ENCODE results near the gene C8G.

The C8G gene

DNA sequence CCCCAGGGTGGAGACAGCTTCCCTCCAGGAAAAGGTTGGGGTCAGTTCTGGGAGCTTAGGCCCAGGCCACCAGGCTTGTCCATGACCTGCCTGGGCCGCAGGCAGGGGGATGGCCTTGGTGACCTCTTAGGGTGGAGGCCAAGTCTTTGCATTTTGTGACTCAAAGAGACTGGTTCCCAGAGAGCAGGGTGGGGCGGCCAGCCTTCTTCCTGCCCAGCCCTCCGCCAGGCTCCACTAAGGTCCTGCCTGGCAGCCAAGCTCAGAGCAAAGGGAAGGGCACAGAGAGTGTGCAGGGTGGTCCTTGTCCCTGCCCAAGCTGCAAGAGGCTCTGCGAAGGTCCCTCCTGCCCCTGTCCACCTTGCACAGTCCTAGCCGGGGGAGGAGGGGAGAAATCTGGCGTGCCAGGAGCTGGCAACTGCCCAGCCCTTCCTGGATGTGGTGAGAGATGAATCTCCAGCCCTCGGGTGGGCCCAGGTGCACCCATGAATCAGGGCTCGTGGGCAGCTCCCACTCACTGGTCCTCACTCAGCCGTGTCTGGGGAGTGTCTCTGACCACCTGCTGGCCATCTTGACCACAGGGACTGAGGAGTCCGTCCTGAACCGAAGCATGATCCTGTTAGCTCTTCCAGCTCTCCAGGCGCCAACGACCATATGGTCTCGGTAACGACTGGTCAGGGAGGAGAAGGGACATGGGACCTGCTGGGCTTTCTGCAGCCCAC lies 29.9 kb downstream of the C8G start:
- no peak for TF ChIP-seq POLR2AphosphoS5 (IDR thresholded peaks at IDR 0.05; ENCODE audit: low read depth, low read length)
- TF ChIP-seq POLR2A (IDR thresholded peaks at IDR 0.05; ENCODE audit: low read depth, low read length): no peak
- TF ChIP-seq TAF1 (IDR thresholded peaks at IDR 0.05; ENCODE audit: borderline replicate concordance, low read depth, low read length): no peak
- no peak for DNase-seq (ENCODE audit: insufficient read length)
- no peak for FAIRE-seq

DNA sequence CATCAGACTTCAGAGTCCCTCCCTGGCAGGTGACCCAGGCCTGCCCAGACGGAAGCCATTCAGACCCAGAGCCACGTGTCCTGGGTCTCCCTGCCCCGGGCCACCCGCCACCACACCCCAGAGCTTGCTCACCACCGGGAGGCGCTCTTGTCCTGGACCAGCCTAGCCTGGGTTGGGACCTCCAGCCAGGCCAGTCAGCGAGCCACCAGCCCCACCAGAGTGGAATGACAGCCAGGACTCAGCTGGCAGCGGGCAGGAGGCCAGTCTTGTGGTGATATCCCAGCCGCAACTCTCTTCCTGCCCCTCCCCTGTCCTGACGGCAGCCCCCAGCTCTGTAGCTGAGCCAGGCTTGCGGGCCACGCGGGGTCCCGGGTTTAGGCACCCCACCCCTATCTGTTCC lies 30.6 kb downstream of the C8G start:
- FAIRE-seq (no peak), DNase-seq (ENCODE audit: insufficient read length) (no peak)
- TF ChIP-seq POLR2AphosphoS5 (IDR thresholded peaks at IDR 0.05; ENCODE audit: low read depth, low read length): no peak
- TF ChIP-seq TAF1 (IDR thresholded peaks at IDR 0.05; ENCODE audit: borderline replicate concordance, low read depth, low read length): no peak
- no peak for TF ChIP-seq POLR2A (IDR thresholded peaks at IDR 0.05; ENCODE audit: low read depth, low read length)

DNA sequence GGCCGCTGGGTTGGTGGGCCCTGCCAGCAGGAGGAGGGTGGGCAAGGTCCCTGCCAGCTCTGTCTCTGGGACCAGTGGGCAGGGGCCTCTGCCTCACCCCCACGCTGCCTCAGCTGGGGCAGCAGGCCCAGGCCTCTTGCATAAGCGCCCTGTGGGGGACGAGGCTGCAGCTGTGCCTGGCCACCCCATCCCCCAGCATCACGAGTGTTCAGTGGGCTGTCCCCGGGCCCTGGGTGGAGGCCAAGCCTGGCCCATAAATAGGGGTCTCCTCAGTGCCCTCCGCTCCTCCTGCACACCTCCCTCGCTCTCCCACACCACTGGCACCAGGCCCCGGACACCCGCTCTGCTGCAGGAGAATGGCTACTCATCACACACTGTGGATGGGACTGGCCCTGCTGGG lies 32.2 kb downstream of the C8G start, which contains the start of gene PTGDS:
TSS of gene PTGDS (plus strand) at position 282 of the 400 bp plus-strand sequence. CDS start at position 357, 75 bp downstream.
- DNase-seq (ENCODE audit: insufficient read length): no peak
- no peak for FAIRE-seq
- TF ChIP-seq POLR2A (IDR thresholded peaks at IDR 0.05; ENCODE audit: low read depth, low read length) (no peak), POLR2AphosphoS5 (IDR thresholded peaks at IDR 0.05; ENCODE audit: low read depth, low read length) (no peak), TAF1 (IDR thresholded peaks at IDR 0.05; ENCODE audit: borderline replicate concordance, low read depth, low read length) (no peak)

DNA sequence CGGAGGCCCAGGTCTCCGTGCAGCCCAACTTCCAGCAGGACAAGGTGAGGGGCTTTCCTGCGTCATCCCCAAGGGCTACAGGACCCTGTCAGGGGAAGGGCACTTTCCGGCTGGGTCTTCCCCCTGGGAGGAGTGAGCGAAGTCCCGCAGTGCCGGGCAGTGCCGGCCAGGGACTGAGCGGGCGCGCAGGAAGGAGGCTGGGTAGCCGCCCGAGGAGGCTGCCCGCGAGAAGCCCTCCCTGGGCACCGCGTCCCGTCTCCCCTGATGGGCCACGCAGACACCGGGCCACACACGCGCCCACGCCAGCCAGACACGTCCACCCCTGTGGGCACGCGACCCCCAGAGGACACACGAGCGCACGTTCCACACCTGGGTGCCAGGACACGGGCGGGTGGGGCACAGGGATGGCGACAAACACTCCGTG lies 32.6 kb downstream of the C8G start:
- TF ChIP-seq TAF1 (IDR thresholded peaks at IDR 0.05; ENCODE audit: borderline replicate concordance, low read depth, low read length) (no peak), POLR2AphosphoS5 (IDR thresholded peaks at IDR 0.05; ENCODE audit: low read depth, low read length) (no peak), POLR2A (IDR thresholded peaks at IDR 0.05; ENCODE audit: low read depth, low read length) (no peak)
- FAIRE-seq: no peak
- DNase-seq (ENCODE audit: insufficient read length): no peak

DNA sequence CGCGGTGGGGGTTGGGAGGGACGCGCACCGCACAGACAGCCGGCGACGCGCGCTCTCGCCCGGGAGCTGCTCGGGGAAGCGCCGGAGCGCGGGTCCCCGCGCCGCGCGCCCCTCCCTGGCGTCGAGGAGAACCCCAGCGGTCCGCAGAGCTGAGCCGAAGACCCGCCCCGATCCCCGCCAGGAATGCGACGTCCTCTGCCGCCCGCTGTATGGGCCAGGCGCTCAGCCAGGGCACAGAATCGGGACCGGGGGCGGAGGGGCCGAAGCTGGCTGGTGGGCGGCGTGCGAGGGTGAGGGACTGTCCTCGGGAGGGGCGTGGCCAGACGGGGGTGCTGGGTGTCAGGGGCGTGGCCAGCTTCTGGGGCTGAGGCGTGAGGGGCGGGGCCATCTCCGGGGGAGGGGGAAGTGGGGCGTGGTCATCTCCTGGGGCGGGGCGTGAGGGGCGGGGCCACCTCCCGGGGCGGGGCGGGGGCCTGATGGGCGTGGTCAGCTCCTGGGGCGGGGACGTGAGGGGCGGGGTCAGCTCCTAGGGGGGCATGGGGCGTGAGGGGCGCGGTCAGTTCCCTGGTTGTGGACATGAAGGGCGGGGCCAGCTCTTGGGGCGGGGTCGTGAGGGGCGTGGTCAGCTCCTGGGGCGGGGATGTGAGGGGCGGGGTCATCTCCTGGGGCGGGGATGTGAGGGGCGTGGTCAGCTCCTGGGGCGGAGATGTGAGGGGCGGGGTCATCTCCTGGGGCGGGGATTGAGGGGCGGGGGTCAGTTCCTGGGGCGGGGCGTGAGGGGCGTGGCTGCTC lies 33.2 kb downstream of the C8G start:
- TF ChIP-seq POLR2A (IDR thresholded peaks at IDR 0.05; ENCODE audit: low read depth, low read length) (no peak), TAF1 (IDR thresholded peaks at IDR 0.05; ENCODE audit: borderline replicate concordance, low read depth, low read length) (no peak), POLR2AphosphoS5 (IDR thresholded peaks at IDR 0.05; ENCODE audit: low read depth, low read length) (no peak)
- FAIRE-seq: no peak
- DNase-seq (ENCODE audit: insufficient read length): peak; percentile 82

DNA sequence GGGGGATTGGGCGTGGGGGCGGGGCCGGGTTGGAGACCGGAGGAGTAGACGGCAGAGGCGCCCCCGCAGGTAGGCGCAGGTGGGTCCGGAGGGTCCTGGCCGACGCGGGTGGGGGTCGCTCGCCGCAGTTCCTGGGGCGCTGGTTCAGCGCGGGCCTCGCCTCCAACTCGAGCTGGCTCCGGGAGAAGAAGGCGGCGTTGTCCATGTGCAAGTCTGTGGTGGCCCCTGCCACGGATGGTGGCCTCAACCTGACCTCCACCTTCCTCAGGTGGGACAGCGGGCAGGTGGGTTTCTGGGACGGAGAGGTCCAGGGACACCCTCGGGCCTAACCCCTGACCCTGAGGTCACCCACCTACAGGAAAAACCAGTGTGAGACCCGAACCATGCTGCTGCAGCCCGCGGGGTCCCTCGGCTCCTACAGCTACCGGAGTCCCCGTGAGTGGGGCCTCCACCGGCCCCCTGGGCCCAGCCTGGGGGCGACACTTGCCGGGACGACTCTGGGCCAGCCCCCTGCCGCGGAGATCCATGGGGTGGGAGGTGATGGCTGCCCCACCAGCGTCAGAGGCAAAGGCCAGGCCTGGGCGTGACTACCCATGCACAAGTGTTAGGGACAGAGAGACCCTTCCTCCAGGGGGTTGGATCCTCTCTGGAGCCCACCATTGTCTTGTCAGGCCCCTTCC lies 34.0 kb downstream of the C8G start:
- no peak for TF ChIP-seq POLR2AphosphoS5 (IDR thresholded peaks at IDR 0.05; ENCODE audit: low read depth, low read length)
- TF ChIP-seq POLR2A (IDR thresholded peaks at IDR 0.05; ENCODE audit: low read depth, low read length): no peak
- no peak for TF ChIP-seq TAF1 (IDR thresholded peaks at IDR 0.05; ENCODE audit: borderline replicate concordance, low read depth, low read length)

DNA sequence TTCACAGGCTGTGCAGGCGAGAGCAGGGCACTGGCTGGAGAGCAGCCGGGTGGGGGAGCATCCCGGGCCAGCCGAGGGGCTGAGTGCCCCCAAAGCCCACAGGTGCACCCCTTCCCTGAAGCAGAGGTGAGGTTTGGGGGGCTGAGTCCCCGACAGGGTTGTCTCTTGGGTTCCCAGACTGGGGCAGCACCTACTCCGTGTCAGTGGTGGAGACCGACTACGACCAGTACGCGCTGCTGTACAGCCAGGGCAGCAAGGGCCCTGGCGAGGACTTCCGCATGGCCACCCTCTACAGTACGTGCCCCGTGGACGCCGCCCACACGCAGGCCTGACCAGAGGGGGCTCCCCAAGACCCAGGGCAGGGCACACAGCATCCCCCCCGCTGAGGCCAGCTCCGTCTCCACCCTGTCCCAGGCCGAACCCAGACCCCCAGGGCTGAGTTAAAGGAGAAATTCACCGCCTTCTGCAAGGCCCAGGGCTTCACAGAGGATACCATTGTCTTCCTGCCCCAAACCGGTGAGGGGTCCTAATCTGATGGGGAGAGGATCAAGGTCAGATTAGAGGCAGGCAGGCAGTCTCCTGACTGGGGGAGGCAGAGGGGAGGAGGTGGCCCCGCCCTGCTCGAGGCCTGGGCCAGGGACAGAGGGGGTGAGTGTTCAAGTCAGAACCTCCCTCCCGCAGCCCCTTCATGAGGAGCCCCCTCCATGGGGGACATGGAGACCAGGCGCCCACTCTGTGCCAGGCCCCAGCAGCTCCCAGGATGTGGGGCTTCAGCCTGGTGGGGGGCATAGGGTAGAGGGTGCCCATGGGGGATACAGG lies 34.9 kb downstream of the C8G start:
- DNase-seq (ENCODE audit: insufficient read length) (no peak), FAIRE-seq (no peak)
- no peak for TF ChIP-seq POLR2A (IDR thresholded peaks at IDR 0.05; ENCODE audit: low read depth, low read length)
- TF ChIP-seq TAF1 (IDR thresholded peaks at IDR 0.05; ENCODE audit: borderline replicate concordance, low read depth, low read length): no peak
- no peak for TF ChIP-seq POLR2AphosphoS5 (IDR thresholded peaks at IDR 0.05; ENCODE audit: low read depth, low read length)

More for the DNA sequence above, 34.0 kb downstream of the C8G start:
- no peak for FAIRE-seq
- DNase-seq (ENCODE audit: insufficient read length): no peak

DNA sequence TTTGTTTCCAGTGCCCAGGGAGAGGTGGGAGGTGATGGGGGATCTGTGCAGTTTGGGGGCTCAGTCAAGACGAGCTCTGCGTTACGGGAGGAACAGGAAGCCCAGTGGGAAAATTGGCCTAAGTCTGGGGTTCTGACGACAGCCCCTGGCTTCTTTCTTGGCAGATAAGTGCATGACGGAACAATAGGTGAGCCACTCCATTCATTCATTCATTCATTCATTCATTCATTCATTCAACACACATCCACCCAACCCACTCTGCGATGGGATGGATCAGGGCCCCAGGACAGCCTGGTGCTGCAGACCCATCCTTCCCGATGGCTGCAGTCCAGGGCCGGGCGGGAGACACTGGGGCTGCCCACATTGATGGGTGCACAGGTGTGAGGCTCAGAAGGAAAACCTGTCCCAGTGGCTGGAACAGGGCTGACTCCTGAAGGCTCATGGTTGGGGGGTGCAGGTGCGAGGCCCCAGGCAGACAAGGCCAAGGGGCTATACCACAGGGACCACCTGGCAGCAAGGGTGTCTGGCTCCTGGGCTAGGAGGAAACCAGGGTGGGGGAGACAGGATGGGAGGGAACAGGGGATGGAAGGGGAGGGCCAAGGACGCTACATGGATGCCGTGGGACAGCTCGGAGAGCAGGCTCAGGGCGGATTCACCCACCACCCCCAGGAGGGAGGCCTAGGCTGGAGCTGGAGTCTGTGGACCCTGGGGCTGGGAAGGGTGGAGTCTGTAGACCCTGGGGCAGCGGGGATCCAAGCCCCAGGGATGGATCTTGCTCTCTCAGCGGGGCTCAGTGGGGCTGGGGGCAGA lies 35.8 kb downstream of the C8G start:
- DNase-seq (ENCODE audit: insufficient read length) (no peak), FAIRE-seq (no peak)
- no peak for TF ChIP-seq TAF1 (IDR thresholded peaks at IDR 0.05; ENCODE audit: borderline replicate concordance, low read depth, low read length)
- no peak for TF ChIP-seq POLR2A (IDR thresholded peaks at IDR 0.05; ENCODE audit: low read depth, low read length)

DNA sequence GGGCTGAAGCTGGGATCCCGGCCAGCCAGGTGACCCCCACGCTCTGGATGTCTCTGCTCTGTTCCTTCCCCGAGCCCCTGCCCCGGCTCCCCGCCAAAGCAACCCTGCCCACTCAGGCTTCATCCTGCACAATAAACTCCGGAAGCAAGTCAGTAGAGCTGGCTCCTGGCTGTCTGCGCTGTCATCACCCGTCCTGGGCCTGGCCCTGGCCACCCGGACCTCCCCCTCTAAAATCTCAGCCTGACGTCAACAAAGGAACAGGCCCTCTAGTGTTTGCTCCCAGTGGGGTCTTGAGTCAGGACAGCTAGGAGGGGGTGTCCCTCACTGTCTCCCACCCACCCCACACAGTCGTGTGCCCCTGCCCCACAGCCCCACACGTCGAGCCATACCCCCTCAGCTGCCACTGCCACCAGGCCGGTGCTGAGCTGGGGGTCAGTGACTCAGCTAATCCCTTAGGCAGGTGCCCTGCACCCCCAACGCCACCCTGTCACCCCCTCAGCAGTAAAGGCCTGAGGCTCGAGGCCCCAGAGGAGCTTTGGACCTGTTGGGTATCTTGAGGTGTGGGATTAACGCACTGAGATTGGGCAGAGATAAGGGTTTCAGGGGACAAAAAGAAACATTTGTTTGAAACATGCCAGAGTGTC lies 36.7 kb downstream of the C8G start:
- FAIRE-seq (no peak), DNase-seq (ENCODE audit: insufficient read length) (no peak)
- TF ChIP-seq TAF1 (IDR thresholded peaks at IDR 0.05; ENCODE audit: borderline replicate concordance, low read depth, low read length): no peak
